Activated CD4-positive, alpha-beta T cell treated with anti-CD3 and anti-CD28 coated beads, Interleukin-2, amount 50 U/mL, for 4 hours (primary cell): ENCODE measurements around the gene CLMP.

Source experiments
- DNase-seq, 2 experiments: peaks; one replicate each; pipeline ENCODE4 v3.0.0-alpha.2; 2020

Gene CLMP

GRCh38 chr11:123187665-123188507 lies 7.2 kb downstream of the CLMP start:
- no peak for DNase-seq

DNA sequence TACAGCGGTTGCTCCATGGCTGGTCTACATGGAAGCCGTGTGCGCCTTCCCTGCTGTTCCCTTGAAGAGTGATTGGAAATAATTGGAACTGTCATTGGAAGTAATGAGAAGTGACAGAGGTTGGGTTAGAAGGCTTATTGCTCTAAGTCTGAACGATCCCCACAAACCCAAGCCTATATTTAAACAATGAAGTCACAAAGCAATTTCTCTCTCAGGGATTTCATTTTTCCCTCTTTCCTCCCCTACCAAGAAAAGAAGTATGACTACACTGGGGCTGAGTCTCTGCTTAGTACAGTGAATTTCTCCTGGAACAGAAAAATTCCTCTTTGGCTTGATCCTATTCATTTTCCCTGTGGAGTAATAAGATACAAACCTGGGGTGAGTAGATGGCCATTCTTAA lies 7.8 kb downstream of the CLMP start:
- DNase-seq: no peak

DNA sequence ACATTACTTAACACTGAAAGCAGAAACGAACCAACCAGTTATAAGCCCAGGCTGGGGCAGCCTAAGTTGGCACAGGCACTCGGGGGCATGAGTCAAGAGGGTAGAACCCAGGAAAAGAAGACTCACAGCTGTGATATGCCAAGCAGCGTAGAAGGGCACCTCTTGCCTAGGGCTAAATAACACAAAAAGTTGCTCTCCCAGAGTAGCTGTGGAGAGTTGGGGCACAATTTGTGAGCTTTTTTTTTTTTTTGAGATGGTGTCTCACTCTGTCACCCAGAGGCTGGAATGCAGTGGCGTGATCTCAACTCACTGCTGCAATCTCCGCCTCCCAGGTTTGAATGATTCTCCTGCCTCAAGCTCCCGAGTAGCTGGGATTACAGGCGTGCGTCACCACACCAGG lies 8.8 kb downstream of the CLMP start:
- no peak for DNase-seq

GRCh38 chr11:123185326-123185725 lies 9.7 kb downstream of the CLMP start:
- DNase-seq: no peak

DNA sequence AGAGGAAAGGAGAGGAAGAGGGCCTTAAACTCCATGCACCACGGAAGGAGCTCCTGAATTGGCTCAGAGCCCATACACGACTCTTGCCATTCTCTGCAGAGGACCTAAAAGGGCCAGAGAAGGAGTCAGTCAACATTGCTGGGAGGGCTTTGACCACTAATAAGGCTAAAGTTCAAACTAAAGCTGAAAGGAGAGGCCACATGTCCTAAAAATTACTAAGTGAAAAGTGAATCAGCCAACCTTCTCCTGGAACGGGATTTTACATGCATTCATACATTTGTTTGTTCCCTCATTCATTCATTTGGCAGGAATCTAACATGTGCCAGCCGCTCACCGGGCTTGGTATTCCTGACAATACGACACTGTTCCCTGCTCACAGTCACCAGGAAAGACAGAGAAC lies 10.5 kb downstream of the CLMP start:
- DNase-seq: no peak

- DNase-seq: no peak
These were observed 11.5 kb downstream of the CLMP start for GRCh38 chr11:123183391-123184099.

DNA sequence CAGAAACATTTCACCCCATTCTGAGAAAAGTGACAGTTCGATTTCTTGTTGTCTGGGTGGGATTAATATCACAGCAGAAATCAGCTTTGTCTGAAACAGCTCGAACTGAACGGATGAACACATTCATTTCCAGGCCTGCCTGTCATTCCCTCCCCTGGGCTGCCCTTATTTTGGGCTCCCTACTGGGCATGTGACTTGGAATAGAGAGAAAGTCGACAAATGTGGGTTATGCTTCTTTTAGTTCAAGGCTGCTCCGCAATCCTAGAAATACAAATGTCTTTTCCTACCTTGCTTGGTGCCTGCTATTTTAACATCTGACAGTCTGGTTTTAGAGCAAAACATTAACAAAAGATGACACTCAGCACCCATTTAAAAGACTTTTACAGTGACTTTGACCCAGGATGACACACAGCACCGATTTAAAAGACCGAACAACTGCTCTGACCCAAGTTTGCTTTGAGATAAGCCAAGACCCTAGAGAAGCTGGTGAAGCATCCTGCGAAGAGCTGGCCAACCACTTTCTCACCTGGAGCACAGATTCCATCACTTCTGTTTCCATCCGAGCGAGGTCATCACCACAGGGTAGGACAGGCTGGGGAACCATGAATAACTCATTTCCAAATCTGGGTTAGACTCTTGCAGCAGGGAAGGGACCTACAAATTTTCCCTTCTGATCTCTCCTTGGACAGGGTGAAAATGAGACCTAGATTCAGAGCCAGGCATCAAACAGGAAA lies 13.1 kb downstream of the CLMP start:
- no peak for DNase-seq

GRCh38 chr11:123181075-123181474 lies 14.0 kb downstream of the CLMP start:
- no peak for DNase-seq

DNA sequence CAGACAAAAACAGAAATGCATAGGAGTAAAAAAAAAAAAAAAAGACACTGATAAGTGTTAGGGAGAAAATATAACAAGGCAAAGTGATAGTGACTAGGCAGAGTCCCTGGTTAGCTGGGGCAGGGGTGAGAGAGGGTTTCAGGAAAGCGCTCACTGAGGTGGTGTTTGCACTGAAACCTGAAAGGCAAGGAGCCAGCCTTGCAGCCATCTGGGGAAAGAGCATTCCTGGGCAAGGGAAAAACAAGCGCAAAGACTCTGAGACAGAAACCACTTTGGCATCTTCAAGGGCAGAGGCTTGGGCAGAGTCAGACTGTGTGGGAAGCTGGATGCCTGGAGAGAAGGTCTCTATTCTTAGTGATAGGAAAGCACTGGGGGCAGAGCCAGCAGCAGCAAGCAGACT lies 14.5 kb downstream of the CLMP start:
- no peak for DNase-seq

DNA sequence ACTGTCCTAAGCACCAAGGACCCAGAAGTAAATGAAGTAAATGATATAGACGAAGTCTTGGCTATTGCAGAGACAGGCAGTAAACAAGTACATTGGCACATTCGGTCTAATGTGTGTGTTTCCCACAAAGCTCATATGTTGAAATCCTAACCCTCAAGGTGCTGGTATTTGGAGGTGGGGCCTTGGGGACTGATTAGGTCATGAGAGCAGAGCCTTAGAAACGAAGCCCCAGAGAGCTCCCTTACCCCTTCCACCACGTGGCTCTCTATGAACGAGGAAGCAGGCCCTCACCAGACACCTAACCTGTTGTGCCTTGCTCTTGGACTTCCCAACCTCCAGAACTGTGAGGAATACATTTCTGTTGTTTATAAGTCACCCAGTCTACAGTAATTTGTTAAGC lies 14.9 kb downstream of the CLMP start:
- no peak for DNase-seq

GRCh38 chr11:123179586-123179985 lies 15.5 kb downstream of the CLMP start:
- DNase-seq: no peak

DNA sequence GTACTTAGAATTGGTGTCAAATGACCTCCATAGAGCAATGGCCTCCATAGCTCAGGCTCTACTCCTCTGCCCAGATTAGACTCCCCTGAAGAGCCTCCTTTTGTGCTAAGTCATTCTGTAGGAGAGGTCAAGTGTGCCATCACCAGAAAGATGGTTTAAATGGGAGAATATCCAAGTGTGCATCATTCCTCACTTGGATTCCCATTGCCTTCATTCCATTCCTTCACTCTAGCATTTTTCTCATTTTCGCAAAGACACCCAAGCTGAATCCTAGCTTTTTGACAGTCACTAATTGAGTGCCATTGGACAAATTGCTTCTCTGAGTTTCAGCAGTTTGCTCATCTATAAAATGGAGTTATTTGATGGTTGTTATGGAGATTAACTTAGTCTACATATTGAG lies 16.9 kb downstream of the CLMP start:
- no peak for DNase-seq

GRCh38 chr11:123176785-123177184 lies 18.3 kb downstream of the CLMP start:
- DNase-seq: no peak

GRCh38 chr11:123174196-123175183 lies 20.6 kb downstream of the CLMP start:
- DNase-seq: no peak

DNA sequence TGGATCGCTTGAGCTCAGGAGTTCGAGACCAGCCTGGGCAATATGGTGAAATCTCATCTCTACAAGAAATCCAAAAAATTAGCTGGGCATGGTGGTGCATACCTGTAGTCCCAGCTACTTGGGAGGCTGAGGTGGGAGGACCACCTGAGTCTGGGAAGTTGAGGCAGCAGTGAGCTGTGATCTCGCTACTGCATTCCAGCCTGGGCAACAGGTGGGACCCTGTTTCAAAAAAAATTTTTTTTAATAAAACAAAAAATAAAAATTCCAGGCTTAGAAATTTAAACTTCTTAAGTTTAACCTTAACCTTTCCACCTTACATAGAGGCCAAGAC lies 21.2 kb downstream of the CLMP start:
- DNase-seq: no peak

DNA sequence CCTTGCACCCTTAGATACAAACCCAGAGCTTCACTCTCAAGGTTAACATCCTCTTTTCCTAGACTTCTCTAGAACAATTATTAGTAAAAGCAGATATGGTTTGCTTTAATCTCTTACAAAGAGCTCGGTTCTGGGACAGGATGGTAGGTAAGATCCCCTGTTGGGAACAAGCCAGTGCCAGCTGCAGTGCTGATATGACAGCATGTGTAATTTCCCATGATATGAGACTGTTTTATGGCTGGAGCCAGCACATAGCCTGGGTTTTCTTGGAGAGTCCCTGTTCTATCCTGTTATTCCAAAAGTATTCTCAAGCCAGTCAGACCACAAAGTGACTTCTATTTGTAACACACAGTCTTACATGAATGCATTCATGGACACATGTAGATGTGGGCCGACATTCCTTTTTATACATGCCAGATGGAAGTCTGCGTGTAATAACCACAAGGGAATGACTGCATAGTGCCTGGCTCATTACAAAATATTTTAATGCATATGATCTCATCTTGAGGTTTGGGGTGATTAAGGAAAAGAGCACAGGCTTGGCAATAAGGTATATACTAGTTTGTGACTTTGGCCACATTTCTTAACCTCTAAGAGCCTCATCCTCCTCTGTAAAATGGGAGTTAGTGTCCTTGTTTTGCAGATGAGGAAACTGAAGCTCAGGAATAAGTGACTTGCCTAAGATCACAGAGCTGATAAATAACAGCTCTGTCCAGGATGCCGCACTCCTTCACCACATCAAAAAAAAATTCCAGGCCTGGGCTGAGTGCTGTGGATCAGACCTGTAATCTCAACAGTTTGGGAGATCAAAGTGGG lies 21.8 kb downstream of the CLMP start:
- DNase-seq: no peak

- no peak for DNase-seq
These were observed 24.1 kb downstream of the CLMP start for GRCh38 chr11:123170929-123171328.

- no peak for DNase-seq
These were observed 25.2 kb downstream of the CLMP start for GRCh38 chr11:123169821-123170220.

DNA sequence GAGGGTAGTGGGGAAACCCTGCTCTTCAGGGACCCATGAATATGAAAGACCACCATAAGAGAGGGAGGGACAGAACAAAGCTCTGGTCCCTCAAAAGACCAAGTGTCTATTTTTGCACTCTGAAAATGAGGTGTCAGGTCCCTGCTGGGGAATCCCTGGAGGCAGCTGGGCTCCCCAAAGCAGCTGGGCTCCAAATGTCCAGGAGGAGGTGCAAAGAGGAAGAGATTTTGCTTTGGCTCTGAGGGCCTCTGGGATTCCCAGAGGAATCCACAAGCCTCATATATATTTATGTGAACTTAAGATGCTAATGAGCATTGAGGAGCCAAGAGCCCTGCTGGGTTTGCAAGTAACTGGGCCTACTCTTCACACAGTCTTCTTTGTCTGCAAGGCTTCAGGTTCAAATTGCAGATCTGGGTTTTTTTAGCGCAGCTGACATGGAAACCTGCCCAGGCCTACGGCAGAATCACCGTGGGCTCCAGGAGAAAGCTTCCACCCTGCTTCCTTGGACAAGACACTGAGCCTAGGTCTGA lies 26.0 kb downstream of the CLMP start:
- DNase-seq: no peak

GRCh38 chr11:123168241-123168640 lies 26.8 kb downstream of the CLMP start:
- DNase-seq: no peak

DNA sequence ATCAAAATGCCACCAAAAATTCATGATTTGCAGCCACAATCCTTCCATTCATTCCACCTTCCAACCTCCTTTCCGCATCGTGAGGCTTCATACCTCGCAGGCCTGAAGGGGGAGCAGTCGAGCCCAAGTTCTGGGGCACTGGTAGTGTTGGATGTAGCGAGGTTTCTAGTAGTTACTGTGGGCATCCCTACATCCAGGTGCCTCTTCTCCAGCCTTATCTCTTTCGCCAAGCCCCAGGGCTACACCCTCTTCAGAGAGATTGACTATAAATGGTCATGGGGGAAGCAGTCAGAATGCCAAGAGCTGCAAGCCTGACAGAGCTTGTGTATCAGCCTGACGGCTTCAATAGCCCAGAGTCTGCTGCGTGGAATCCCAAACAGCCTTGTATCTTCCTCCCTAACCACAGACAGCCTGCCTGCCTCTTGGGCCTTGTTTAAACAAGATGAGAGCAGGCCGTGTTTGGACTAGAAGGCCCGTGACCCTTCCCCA lies 28.9 kb downstream of the CLMP start:
- DNase-seq: no peak
